Common myeloid progenitor, CD34-positive (primary cell): Measurements from ENCODE around the gene HACE1.

ENCODE experiments used
- CTCF ChIA-PET: fragments of 350-600 bp; sonication (Branson Sonifier 250); formaldehyde crosslinking; loops from one replicate; lab custom pipeline; 2021; ENCODE audit warnings: antibody characterized with exemption; lab: Charles Lee
- POLR2A ChIA-PET: fragments of 350-600 bp; sonication (Branson Sonifier 250); formaldehyde crosslinking; loops from one replicate; lab custom pipeline; 2021; ENCODE audit warnings: antibody characterized with exemption; lab: Charles Lee
- DNase-seq, 3 donors: peaks; one replicate each; pipeline versions ENCODE4 v3.0.0 to v3.0.0-alpha.2; 2013
- H3K27ac ChIP-seq, 2 experiments: 1 replicate in 1 of 2; 2 replicates in 1 of 2; pipeline ENCODE4 v1.7.0; 2013; ENCODE audit warnings: inconsistent platforms in 2 of 2, low read length in 2 of 2, mild to moderate bottlenecking in 2 of 2, low read depth in 1 of 2, moderate library complexity in 1 of 2; ENCODE audit not compliant: severe bottlenecking in 2 of 2, insufficient read depth in 1 of 2, poor library complexity in 1 of 2
- H3K27me3 ChIP-seq, 5 experiments: replicated peaks in 2 of 5; 1 replicate in 3 of 5; 2 replicates in 2 of 5; pipeline versions ENCODE4 v1.6.1 to v1.7.0; 2013; ENCODE audit warnings: low read length in 4 of 5, mild to moderate bottlenecking in 2 of 5, moderate library complexity in 2 of 5, inconsistent platforms in 1 of 5; ENCODE audit not compliant: insufficient read depth in 5 of 5, control insufficient read depth in 4 of 5
- H3K36me3 ChIP-seq, 4 experiments: 1 replicate in 2 of 4; 2 replicates in 2 of 4; pipeline versions ENCODE4 v1.6.1 to v1.7.0; 2013; ENCODE audit warnings: low read length in 3 of 4, control low read depth in 1 of 4, mild to moderate bottlenecking in 1 of 4; ENCODE audit not compliant: control insufficient read depth in 4 of 4, insufficient read depth in 4 of 4
- H3K4me1 ChIP-seq, 4 experiments: 1 replicate in 3 of 4; 2 replicates in 1 of 4; pipeline versions ENCODE4 v1.6.1 to v1.7.1; 2013; ENCODE audit warnings: low read length in 3 of 4, mild to moderate bottlenecking in 3 of 4, control low read depth in 1 of 4, inconsistent platforms in 1 of 4, moderate library complexity in 1 of 4; ENCODE audit not compliant: control insufficient read depth in 4 of 4, insufficient read depth in 4 of 4; ENCODE audit errors: control extremely low read depth in 1 of 4
- H3K4me3 ChIP-seq, 7 experiments: 1 replicate in 4 of 7; 2 replicates in 3 of 7; pipeline versions ENCODE4 v1.5.1 to v1.7.0; 2013; ENCODE audit warnings: mild to moderate bottlenecking in 7 of 7, low read length in 6 of 7, moderate library complexity in 6 of 7, inconsistent platforms in 2 of 7, low read depth in 2 of 7, control low read depth in 1 of 7; ENCODE audit not compliant: insufficient read depth in 4 of 7, control insufficient read depth in 1 of 7; ENCODE audit errors: extremely low read depth in 1 of 7
- H3K9me3 ChIP-seq, 5 experiments: 1 replicate in 4 of 5; 2 replicates in 1 of 5; pipeline versions ENCODE4 v1.6.1 to v1.7.1; 2013; ENCODE audit warnings: low read length in 4 of 5, mild to moderate bottlenecking in 2 of 5, inconsistent platforms in 1 of 5, low read depth in 1 of 5, moderate library complexity in 1 of 5; ENCODE audit not compliant: control insufficient read depth in 4 of 5, insufficient read depth in 2 of 5; ENCODE audit errors: control extremely low read depth in 1 of 5
- WGBS: methylation state at CpG from one replicate; pipeline ENCODE4 v1.1.5; 2013; ENCODE audit not compliant: insufficient coverage; 5-methylcytosine and 5-hydroxymethylcytosine counted together

HACE1 gene

GRCh38 chr6:104684911-104685415 lies 174.8 kb downstream of the HACE1 start:
- H3K4me1 ChIP-seq: peaks cover 8 to 27% (median 18%) of the 10 kb centered on the region in 4 experiments
- H3K27me3 ChIP-seq: no peaks in the 10 kb centered on the region
- POLR2A ChIA-PET: no interaction called here
- H3K9me3 ChIP-seq: no peaks in the 10 kb centered on the region
- no peak overlapping the region for H3K27ac ChIP-seq
- H3K36me3 ChIP-seq: no peaks in the 10 kb centered on the region
- CTCF ChIA-PET: interaction anchor here (0.8 to 5.2 kb wide), 9 partner anchors 8 to 104 kb away, joined by 3 to 23 read pairs (median 4); no protein-coding TSS in a partner anchor
- 100% methylated on average over 2 of the region's 2 CpGs for WGBS
- H3K4me3 ChIP-seq: no peak overlapping the region
- DNase-seq: no peak

- ChIA-PET CTCF (interaction anchor here (0.6 to 5.2 kb wide), 12 partner anchors 9 to 106 kb away, joined by 3 to 23 read pairs (median 4); no protein-coding TSS in a partner anchor), POLR2A (no interaction called here)
- peaks cover 8 to 27% (median 16%) of the 10 kb centered on the region in 4 experiments for H3K4me1 ChIP-seq
Observed at GRCh38 chr6:104683809-104684208, 175.9 kb downstream of the HACE1 start.

GRCh38 chr6:104682722-104683643 lies 176.7 kb downstream of the HACE1 start:
- ChIA-PET POLR2A (no interaction called here), CTCF (interaction anchor here (0.6 to 5.2 kb wide), 11 partner anchors 9 to 106 kb away, joined by 3 to 23 read pairs (median 4); no protein-coding TSS in a partner anchor)
- Histone ChIP-seq H3K9me3 (no peaks in the 10 kb centered on the region), H3K27me3 (no peaks in the 10 kb centered on the region), H3K36me3 (no peaks in the 10 kb centered on the region), H3K4me1 (peaks cover 8 to 27% (median 16%) of the 10 kb centered on the region in 4 experiments), H3K4me3 (no peak overlapping the region), H3K27ac (no peak overlapping the region)
- DNase-seq: peak; percentile 51 to 68 (median 64)
- WGBS: 70% methylated on average over 10 of the region's 15 CpGs

More at GRCh38 chr6:104683809-104684208, 175.9 kb downstream of the HACE1 start:
- Histone ChIP-seq H3K36me3 (no peaks in the 10 kb centered on the region), H3K27me3 (no peaks in the 10 kb centered on the region), H3K9me3 (no peaks in the 10 kb centered on the region), H3K27ac (no peak overlapping the region), H3K4me3 (no peak overlapping the region)
- WGBS: 87% methylated on average over 3 of the region's 4 CpGs
- no peak for DNase-seq

- Histone ChIP-seq H3K27ac (no peak overlapping the region), H3K9me3 (peaks cover 0 to 2% (median 0%) of the 10 kb centered on the region in 5 experiments), H3K27me3 (no peaks in the 10 kb centered on the region), H3K4me1 (peaks cover 8 to 18% (median 14%) of the 10 kb centered on the region in 4 experiments), H3K4me3 (no peak overlapping the region), H3K36me3 (no peaks in the 10 kb centered on the region)
- DNase-seq: no peak
- ChIA-PET POLR2A (no interaction called here), CTCF (interaction anchor here (0.7 to 1.1 kb wide), 3 partner anchors 12 to 1155 kb away, joined by 3 read pairs; no protein-coding TSS in a partner anchor)
- 100% methylated on average over 1 of the region's 2 CpGs for WGBS
Observed at GRCh38 chr6:104680539-104680938, 179.2 kb downstream of the HACE1 start.

GRCh38 chr6:104679971-104680370 lies 179.7 kb downstream of the HACE1 start:
- no peak overlapping the region for H3K4me3 ChIP-seq
- CTCF ChIA-PET: no interaction called here
- H3K27me3 ChIP-seq: no peaks in the 10 kb centered on the region
- no CpG with 5 or more reads among the region's 1 CpG for WGBS
- peaks cover 0 to 2% (median 0%) of the 10 kb centered on the region in 5 experiments for H3K9me3 ChIP-seq
- H3K27ac ChIP-seq: no peak overlapping the region
- no peaks in the 10 kb centered on the region for H3K36me3 ChIP-seq
- POLR2A ChIA-PET: no interaction called here
- H3K4me1 ChIP-seq: peaks cover 8 to 18% (median 14%) of the 10 kb centered on the region in 4 experiments
- no peak for DNase-seq
